HG03378 (cell line): ENCODE results near the gene UBTD1.
A peak's percentile ranks its signal among the peaks of the same experiment; 100 is the strongest.

ENCODE experiments used
- ATAC-seq: cut with Tn5 transposase; IDR thresholded peaks from one replicate; pipeline ENCODE4 v1.9.1; 2021; ENCODE audit warnings: mild to moderate bottlenecking, moderate library complexity; ENCODE audit not compliant: unreplicated experiment

UBTD1 gene

GRCh38 chr10:97580421-97581367 is 82.0 kb downstream of the UBTD1 start:
- no peak for ATAC-seq

GRCh38 chr10:97582169-97582568 is 83.4 kb downstream of the UBTD1 start:
- ATAC-seq: no peak

- no peak for ATAC-seq
These were observed 84.8 kb downstream of the UBTD1 start for GRCh38 chr10:97583476-97583875.

GRCh38 chr10:97584060-97584797 is 85.5 kb downstream of the UBTD1 start, which contains the start of gene HOGA1:
Gene HOGA1 (plus strand): TSS chr10:97584389. CDS start chr10:97584704, 315 bp downstream.
- ATAC-seq: peak; percentile 64

DNA sequence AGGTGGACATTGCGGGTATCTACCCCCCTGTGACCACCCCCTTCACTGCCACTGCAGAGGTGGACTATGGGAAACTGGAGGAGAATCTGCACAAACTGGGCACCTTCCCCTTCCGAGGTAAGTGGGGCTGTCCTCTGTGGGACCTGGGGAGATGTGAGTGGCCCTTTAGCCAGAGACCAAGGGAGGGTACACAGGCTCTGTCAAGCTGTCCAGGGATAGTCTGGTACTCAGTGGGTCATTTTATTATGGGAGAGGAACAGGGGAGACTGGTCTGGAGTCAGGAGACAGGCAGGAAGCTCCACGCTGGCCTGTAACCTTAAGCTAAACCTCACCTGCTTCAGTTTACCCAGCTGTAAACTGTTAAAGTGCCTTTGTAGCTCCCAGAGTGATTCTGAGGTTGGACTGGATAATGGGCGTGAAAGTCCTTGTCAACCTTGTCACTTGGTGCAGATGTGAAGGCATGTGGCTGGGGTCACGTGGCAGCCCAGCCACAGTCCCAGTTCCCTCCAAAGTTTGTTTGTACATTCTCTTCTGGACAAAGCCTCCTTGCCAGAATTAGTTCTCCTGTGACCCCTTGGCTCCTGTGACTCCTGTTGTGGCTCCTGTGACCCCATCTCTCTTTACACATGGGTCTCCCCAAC is 86.2 kb downstream of the UBTD1 start:
- no peak for ATAC-seq

DNA sequence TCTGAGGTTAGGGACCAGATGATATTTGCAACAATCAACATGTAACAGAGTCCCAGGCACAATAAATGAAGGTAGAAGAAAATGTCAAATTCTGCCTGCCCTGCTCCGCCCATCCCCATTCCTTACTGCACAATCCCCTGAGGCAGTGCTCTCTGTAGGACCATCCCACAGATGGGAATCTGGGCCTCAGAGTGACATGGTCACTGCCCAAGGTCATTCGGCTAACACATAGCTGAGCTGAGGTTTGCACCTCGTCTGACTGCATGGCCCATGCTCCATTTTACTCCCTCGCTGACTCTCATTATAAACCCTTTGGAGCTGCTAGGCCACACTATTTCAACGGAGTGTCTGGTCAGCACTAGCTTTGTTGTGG is 86.7 kb downstream of the UBTD1 start:
- ATAC-seq: no peak

GRCh38 chr10:97587183-97587582 is 88.5 kb downstream of the UBTD1 start:
- ATAC-seq: no peak

DNA sequence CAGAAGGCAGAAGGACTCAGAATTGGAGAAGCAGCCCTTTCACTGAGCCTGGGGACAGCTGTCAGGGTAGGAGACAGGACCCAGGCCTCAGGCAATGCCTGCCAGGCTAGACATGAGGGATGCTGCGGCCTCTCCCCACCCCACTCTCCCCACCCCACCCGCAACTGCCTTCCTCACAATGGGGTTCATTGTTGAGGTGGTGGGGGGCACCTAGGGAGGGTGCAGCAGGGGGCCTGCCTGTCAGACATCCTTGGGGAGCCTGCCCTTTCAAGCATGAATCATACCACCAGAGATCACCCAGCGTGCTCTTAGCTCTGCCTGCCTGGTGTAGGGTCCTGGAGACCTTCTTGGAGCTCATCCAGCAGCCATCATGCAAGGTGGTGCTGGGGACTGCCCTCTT is 90.8 kb downstream of the UBTD1 start, which contains the start of gene C10orf62:
C10orf62 (plus strand) TSS at position 243 of the 400 bp plus-strand sequence. CDS start 177 bp downstream, outside the sequence.
- ATAC-seq: no peak

- ATAC-seq: no peak
These were observed 91.5 kb downstream of the UBTD1 start for GRCh38 chr10:97590082-97590747.

DNA sequence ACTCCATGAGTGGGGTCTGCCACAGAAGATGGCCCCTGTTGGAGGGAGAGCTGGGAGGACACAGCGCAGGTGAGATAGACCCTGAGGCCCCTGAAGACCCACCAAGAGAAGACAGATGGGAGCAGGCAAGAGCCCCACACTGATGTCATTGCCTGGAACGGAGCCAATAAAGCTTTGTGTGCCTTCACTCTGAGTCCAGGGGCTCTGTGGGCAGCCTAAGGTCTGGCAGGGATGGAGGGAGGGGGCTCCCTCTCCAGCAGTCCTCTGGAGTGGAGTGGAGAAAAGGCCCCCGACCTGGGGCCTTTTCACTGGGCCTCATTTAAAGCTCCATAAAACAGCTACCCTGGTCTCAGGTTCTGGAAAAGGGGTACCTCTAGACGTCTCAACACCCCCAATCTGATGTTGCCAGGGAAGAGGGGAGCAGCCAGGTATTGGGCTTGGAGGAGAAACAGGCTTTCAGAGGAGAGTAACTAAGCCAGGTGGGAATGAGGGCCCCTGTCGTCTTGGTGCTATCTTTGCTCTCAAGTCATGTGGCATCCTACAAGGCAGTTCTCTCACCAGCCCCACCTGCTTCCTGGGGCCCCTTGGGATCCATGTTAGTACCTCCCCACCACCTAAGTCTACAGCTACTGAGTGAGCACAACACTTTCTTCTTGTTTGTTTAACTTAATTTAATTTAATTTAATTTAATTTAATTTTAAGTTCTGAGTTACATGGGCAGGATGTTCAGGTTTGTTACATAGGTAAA is 92.2 kb downstream of the UBTD1 start:
- no peak for ATAC-seq

DNA sequence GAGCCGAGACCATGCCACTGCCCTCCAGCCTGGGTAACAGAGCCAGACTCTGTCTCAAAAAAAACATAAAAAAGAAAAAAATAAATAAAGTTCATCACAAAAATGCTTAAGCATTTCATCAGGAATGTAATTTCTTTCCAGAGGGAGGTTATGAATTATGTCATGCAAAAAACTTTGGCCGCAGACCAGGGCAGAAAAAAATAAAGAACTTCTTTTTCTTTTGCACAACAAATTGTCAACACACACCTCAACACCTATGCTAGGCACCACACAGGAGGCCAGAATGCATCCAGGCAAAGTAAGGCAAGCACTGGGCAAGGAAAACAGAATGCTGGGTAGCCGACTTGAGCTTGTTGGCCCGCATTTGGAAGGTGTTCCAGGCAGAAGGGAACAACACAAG is 94.7 kb downstream of the UBTD1 start:
- no peak for ATAC-seq

DNA sequence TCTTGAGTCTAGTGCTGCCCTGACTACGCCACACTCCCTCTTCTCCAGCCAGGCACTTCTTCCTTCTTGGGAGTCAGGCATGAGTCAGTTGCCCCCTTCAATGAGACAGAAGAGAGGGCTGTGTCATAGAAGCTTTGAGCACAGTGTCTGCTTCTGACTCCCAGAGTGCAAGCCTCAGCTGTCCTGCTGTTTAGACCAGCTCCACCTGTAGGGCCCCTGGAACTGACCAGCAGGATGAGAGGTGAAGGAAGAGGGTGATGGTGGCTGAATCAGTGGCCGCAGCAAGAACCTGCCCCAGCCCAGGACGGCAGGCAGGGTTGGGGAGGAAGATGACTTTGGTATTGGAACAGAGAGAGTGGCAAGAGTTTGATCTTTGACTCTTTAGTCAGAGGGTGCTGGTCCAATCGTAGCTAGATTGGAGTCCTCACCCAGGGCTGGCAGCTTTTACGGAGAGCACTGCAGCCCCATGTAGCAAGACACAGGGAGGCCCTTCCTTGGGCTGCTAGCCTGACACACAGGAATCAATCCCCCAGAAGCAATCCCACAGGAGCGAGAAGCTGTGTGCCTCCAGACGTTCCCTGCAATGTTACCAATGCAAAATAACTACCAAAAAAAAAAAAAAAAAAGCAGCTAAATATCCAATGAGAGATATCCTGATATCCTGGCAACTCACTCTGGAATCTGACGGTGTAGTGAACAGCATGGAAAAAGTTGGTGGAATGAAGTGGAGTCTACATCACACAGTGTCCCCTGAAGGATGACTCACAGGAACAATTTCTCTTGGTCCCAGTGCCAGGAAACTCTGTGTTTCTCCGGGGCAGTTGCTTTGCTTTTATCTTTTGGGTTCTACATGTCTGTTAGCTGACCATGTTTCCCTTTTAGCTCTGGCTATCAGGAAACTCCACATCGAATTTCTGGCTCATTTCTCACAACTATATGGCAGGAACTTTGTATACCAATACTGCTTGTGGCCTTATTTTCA is 97.7 kb downstream of the UBTD1 start:
- ATAC-seq: no peak

DNA sequence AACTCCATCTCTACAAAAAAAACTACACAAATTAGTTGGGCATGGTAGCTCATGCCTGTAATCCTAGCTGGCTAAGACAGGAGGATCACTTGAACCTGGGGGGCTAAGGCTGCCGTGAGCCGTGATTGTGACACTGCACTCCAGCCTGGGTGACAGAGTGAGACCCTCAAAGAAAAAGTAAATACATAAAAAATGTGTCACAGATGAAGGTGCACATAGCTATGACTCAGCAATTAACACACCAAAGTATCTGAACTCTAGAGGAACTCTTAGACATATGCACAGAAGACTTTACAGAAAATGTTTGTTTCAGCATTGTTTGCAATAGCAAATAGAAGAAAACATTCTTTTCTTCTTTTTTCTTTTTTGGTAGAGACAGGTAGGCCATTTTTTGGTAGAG is 99.1 kb downstream of the UBTD1 start:
- ATAC-seq: no peak

GRCh38 chr10:97598407-97599271 is 99.9 kb downstream of the UBTD1 start:
- ATAC-seq: no peak

GRCh38 chr10:97599272-97599619 is 100.5 kb downstream of the UBTD1 start:
- no peak for ATAC-seq

GRCh38 chr10:97600616-97601015 is 101.9 kb downstream of the UBTD1 start:
- no peak for ATAC-seq

DNA sequence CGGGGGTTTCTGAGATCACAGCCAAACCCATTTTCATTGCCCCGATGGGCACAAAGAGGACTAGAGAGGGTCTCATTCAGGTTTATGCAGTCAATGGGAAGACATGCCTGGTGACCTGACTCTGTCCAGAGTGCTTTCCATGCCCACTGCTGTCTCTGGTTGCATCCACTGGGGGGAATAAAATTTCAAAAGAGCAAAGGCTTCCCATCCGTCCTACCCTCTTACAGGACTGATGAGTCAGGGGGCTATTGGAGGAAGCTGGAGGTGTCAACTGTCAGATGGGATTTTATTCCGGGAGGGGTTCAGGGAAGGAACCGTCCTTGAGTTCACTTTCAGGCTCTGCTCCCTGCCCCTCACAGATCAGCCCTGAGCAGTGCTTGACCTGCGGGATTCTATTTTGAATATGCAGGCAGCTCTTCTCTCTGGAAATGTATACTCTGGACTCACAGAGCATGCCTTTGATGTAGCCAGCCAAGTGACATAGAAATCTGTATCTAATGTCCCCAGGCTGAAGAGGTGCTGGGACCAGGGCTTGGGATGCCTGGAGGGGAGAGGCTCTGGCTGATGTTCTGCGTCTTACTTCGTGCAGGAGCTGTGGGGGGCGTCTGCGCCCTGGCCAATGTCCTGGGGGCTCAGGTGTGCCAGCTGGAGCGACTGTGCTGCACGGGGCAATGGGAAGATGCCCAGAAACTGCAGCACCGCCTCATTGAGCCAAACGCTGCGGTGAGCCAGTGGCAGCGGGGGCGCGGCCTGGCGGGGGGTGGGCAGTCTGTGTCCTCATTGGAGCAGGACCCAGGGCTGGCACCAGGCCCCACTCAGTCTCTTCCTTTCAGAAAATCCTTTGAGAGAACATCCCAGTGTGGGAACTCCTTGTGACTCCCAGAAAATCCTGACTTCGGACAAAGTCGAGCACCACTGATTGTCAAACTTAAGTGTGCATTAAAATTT is 102.8 kb downstream of the UBTD1 start:
- ATAC-seq: no peak
